HepG2 (cell line): ENCODE results near the gene PKLR. TPM values are rescaled to one million over a fixed set of nuclear protein-coding genes. Genes with fewer than 3 reads are reported as not detected.
A peak's percentile ranks its signal among the peaks of the same experiment; 100 is the strongest.

Experiments
- ADNP ChIP-seq: sonication (generic); formaldehyde crosslinking; IDR thresholded peaks from 2 replicates; pipeline ENCODE4 v1.4.0; 2020; ENCODE audit warnings: missing genetic modification reagents
- AHDC1 ChIP-seq: sonication (generic); formaldehyde crosslinking; IDR thresholded peaks from 2 replicates; pipeline ENCODE4 v1.5.1; 2020; ENCODE audit warnings: mild to moderate bottlenecking, missing genetic modification reagents, borderline replicate concordance
- ARID3A ChIP-seq: IDR thresholded peaks from 2 replicates; pipeline ENCODE4 v1.6.1; 2012; ENCODE audit warnings: low read depth, low read length, improper control_type of control experiment
- CREB1 ChIP-seq, 2 experiments: fragments of 450-650 bp in 1 of 2; IDR thresholded peaks; 2 replicates each; pipeline ENCODE4 v1.6.1; 2016 to 2017; ENCODE audit warnings: control low read depth in 1 of 2, mild to moderate bottlenecking in 1 of 2, missing compliant biosample characterization in 1 of 2, missing genetic modification characterization in 1 of 2
- KMT2A ChIP-seq: sonication (generic); formaldehyde crosslinking; IDR thresholded peaks from 2 replicates; pipeline ENCODE4 v1.4.0; 2020; ENCODE audit warnings: missing genetic modification reagents
- SP1 ChIP-seq, 2 experiments: fragments of 450-650 bp in 1 of 2; sonication (generic) in 1 of 2; formaldehyde crosslinking in 1 of 2; IDR thresholded peaks; 2 replicates each; pipeline versions ENCODE4 v1.4.0 to v1.6.1; 2016 to 2020; ENCODE audit warnings: missing genetic modification reagents in 1 of 2
- TBX2 ChIP-seq: sonication (generic); formaldehyde crosslinking; IDR thresholded peaks from 2 replicates; pipeline ENCODE4 v1.5.0; 2020; ENCODE audit warnings: missing genetic modification reagents, mild to moderate bottlenecking, borderline replicate concordance
- TGIF2 ChIP-seq: IDR thresholded peaks from 2 replicates; pipeline ENCODE4 v1.6.1; 2016; ENCODE audit warnings: control low read depth, missing compliant biosample characterization
- ZNF281 ChIP-seq: sonication (generic); formaldehyde crosslinking; IDR thresholded peaks from 2 replicates; pipeline ENCODE4 v1.4.0; 2020; ENCODE audit warnings: missing genetic modification reagents, borderline replicate concordance
- ZNF687 ChIP-seq: sonication (generic); formaldehyde crosslinking; IDR thresholded peaks from 2 replicates; pipeline ENCODE4 v1.5.1; 2020; ENCODE audit warnings: mild to moderate bottlenecking, missing genetic modification reagents, moderate library complexity
- ZNF691 ChIP-seq: sonication (generic); formaldehyde crosslinking; IDR thresholded peaks from 2 replicates; pipeline ENCODE4 v1.4.0; 2020; ENCODE audit warnings: missing genetic modification reagents, low read depth, mild to moderate bottlenecking, borderline replicate concordance
- polyA plus RNA-seq, 8 experiments: library from polyadenylated mRNA; depleted of rRNA in 3 of 8; stranded (reverse) in 7 of 8; unstranded in 1 of 8; fragments of >200 nt; fragmentation: Illumina TruSeq in 4 of 8; extraction: Trizol in 4 of 8; gene quantifications; 2 replicates each; pipeline versions ENCODE4 v1.2.1 to v1.2.3, GENCODE V29; 2011 to 2016; ENCODE audit warnings: low read depth in 4 of 8, missing spikeins in 1 of 8, mixed read lengths in 1 of 8; ENCODE audit not compliant: insufficient read depth in 1 of 8
- total RNA-seq, 5 experiments: library from RNA; depleted of rRNA; stranded (reverse); fragments of >200 nt; fragmentation: Illumina TruSeq; extraction: Trizol; gene quantifications; 2 replicates each; pipeline ENCODE4 v1.2.3, GENCODE V29; 2016; ENCODE audit warnings: low read depth in 1 of 5

Gene PKLR
- total and polyA plus RNA-seq, 2 of the 13 experiments (the other 11 are each of a cell fraction or from before 2014, with no cell fraction given): 10.3 to 29.3 TPM

- 0 out of 2 replicates have a peak, but pooled peaks have one; percentile 7 for TF ChIP-seq ZNF281 (CRISPR knock-in tag)
- TF ChIP-seq CREB1 (IDR thresholded peaks at IDR 0.05): no peak
- no peak for TF ChIP-seq CREB1 (CRISPR knock-in tag; IDR thresholded peaks at IDR 0.05)
- peak; percentile 85; the same call in 1 of the 2 replicates for TF ChIP-seq TGIF2 (CRISPR knock-in tag)
- 0 out of 2 replicates have a peak, but pooled peaks have one; percentile 17 for TF ChIP-seq ZNF691
- no peak for TF ChIP-seq ADNP
- TF ChIP-seq AHDC1 (CRISPR knock-in tag): no peak
- TF ChIP-seq TBX2 (CRISPR knock-in tag): no peak
- TF ChIP-seq ZNF687 (CRISPR knock-in tag): peak; percentile 75
- no peak for TF ChIP-seq ARID3A
- no peak for TF ChIP-seq SP1 (IDR thresholded peaks at IDR 0.05)
- peak; percentile 39 for TF ChIP-seq SP1 (CRISPR knock-in tag; IDR thresholded peaks at IDR 0.05)
- 0 out of 2 replicates have a peak, but pooled peaks have one; percentile 46 for TF ChIP-seq KMT2A (CRISPR knock-in tag)
These were observed 22.9 kb upstream of the PKLR start (continued) for GRCh38 chr1:155324037-155324716.
